ENCODE data around the gene ITPKC. TPM values are rescaled to one million over a fixed set of nuclear protein-coding genes. Genes with fewer than 3 reads are reported as not detected.

The ITPKC gene
- total RNA-seq, 4 donors from 2014 or later, result 58.5 to 127 (median 95.7) TPM

DNA sequence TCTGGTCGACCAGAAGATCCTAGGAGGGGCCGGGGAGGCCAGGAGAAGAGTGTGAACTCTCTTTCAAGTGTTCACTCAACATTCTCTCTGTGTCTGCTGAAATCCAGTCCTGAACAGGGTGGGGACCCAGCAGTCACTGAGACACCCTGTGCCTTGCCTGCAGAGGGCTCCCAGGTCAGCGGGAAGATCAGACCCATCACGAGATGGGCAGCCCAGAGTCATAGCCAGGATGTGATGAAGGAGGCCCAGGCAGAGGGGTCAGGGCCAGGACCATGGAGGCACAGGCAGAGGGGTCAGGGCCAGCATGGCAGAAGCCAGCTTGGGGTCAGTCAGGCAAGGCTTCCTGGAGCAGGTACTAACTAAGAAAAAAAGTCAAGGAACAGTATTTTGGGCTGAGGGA is 35.9 kb upstream of the ITPKC start:
- peaks cover 10 to 99% (median 48%) of the 10 kb centered on the region in 3 donors for H3K36me3 ChIP-seq
- TF ChIP-seq POLR2A (IDR thresholded peaks at IDR 0.05), result no peak
- H3K4me1 ChIP-seq, result peaks cover 0 to 12% (median 7%) of the 10 kb centered on the region in 3 donors
- intact Hi-C loops (cut with DNase I), result no loop called here
- no peaks in the 10 kb centered on the region for H3K27me3 ChIP-seq
- no peak overlapping the region for H3K4me3 ChIP-seq
- no peak for DNase-seq
- no peak overlapping the region for H3K27ac ChIP-seq
- H3K9me3 ChIP-seq, result no peaks in the 10 kb centered on the region
- 83 to 90% methylated on average over 1 to 4 of the region's 4 CpGs for WGBS, 2 donors

GRCh38 chr19:40682431-40682964 is 34.4 kb upstream of the ITPKC start:
- H3K36me3 ChIP-seq, result peaks cover 10 to 93% (median 40%) of the 10 kb centered on the region in 3 donors
- H3K27ac ChIP-seq, result no peak overlapping the region
- H3K9me3 ChIP-seq, result no peaks in the 10 kb centered on the region
- TF ChIP-seq CTCF (IDR thresholded peaks at IDR 0.05), result no peak
- no peak for TF ChIP-seq POLR2A (IDR thresholded peaks at IDR 0.05)
- H3K27me3 ChIP-seq, result no peaks in the 10 kb centered on the region
- peaks cover 2 to 21% (median 7%) of the 10 kb centered on the region in 3 donors for H3K4me1 ChIP-seq
- no peak overlapping the region for H3K4me3 ChIP-seq
- DNase-seq, result no peak
- intact Hi-C loops (cut with DNase I), result no loop called here
- WGBS, 2 donors, result 87 to 95% methylated on average over 7 to 18 of the region's 18 CpGs

DNA sequence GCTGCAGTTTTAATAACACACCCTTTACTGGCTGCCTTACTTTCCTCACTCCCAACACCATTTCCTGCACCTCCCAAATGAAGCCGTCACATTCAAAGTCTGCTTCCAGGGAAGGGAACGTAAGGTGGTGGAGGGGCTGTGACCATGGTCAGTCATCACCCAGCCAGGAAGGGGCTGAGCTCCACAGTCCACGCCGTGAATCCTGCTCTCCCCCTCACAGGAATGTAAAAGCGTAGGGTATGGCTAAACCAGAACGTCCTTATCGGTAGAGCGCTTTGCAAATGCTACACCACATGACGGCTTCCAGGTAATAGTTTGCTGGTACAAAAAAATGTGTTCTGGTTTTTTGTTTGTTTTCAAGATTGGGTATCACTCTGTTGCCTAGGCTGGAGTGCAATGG is 33.5 kb upstream of the ITPKC start:
- Histone ChIP-seq H3K4me1 (peaks cover 11 to 31% (median 11%) of the 10 kb centered on the region in 3 donors), H3K27ac (no peak overlapping the region), H3K4me3 (no peak overlapping the region), H3K36me3 (peaks cover 10 to 84% (median 31%) of the 10 kb centered on the region in 3 donors), H3K27me3 (no peaks in the 10 kb centered on the region), H3K9me3 (no peaks in the 10 kb centered on the region)
- 93 to 98% methylated on average over 6 to 9 of the region's 9 CpGs for WGBS, 2 donors
- no peak for DNase-seq
- TF ChIP-seq CTCF (IDR thresholded peaks at IDR 0.05) (no peak), POLR2A (IDR thresholded peaks at IDR 0.05) (no peak)
- intact Hi-C loops (cut with DNase I), result no loop called here

DNA sequence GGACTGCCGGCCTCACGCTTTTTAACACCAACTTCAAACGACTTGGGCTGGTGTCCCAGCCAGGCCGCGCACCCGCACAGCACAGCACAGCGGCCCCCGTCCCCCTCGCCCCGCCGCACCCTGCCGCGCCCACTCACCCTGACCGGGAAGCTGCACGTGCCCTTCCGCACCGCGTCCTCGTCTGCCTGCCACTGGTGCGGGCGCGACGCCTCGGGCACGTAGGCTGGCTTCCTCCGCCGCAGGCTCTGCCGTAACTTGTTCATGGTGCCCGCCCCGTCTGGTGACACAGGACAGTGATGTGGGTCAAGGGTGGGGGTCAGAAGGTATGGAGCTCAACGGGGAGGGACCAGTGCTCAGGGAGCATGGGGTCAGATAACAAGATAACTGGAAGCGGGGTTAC is 32.6 kb upstream of the ITPKC start:
- no peak for DNase-seq
- WGBS, 2 donors, result 71 to 88% methylated on average over 3 to 5 of the region's 32 CpGs
- Histone ChIP-seq H3K27me3 (no peaks in the 10 kb centered on the region), H3K27ac (no peak overlapping the region), H3K9me3 (no peaks in the 10 kb centered on the region), H3K4me1 (peaks cover 17 to 39% (median 18%) of the 10 kb centered on the region in 3 donors), H3K4me3 (no peak overlapping the region), H3K36me3 (peaks cover 10 to 76% (median 25%) of the 10 kb centered on the region in 3 donors)
- intact Hi-C loops (cut with DNase I), result no loop called here
- TF ChIP-seq CTCF (IDR thresholded peaks at IDR 0.05) (no peak), POLR2A (IDR thresholded peaks at IDR 0.05) (no peak)

- H3K36me3 ChIP-seq, result peaks cover 10 to 68% (median 21%) of the 10 kb centered on the region in 3 donors
- intact Hi-C loops (cut with DNase I), result no loop called here
- H3K4me1 ChIP-seq, result peaks cover 25 to 47% (median 26%) of the 10 kb centered on the region in 3 donors
- DNase-seq, result no peak
- no peaks in the 10 kb centered on the region for H3K27me3 ChIP-seq
- WGBS, 2 donors, result 90 to 97% methylated on average over 3 of the region's 3 CpGs
- TF ChIP-seq POLR2A (IDR thresholded peaks at IDR 0.05) (no peak), CTCF (IDR thresholded peaks at IDR 0.05) (no peak)
- peak overlapping the region; percentile 25 to 94 (median 44) for H3K27ac ChIP-seq
- no peak overlapping the region for H3K4me3 ChIP-seq
- no peaks in the 10 kb centered on the region for H3K9me3 ChIP-seq
These were observed 31.8 kb upstream of the ITPKC start for GRCh38 chr19:40685016-40685526.
